ENCODE results near the gene TMEM272.
A peak's percentile ranks its signal among the peaks of the same experiment; 100 is the strongest.

Gene TMEM272

GRCh38 chr13:51793570-51794271 is 51.3 kb downstream of the TMEM272 start:
- H3K18ac ChIP-seq (ENCODE audit: low read length) = no peak overlapping the region
- WGBS, 2 donors (ENCODE audit: extremely low coverage in 2 of 2, insufficient read length in 2 of 2, insufficient replicate concordance in 1 of 2) = no CpG with 5 or more reads among the region's 6 CpGs

GRCh38 chr13:51786425-51787265 is 58.3 kb downstream of the TMEM272 start:
- peak overlapping the region; percentile 60 for H2AFZ ChIP-seq (ENCODE audit: low read length)
- peaks cover 6 to 8% of the 10 kb centered on the region in 2 donors for H3K4me1 ChIP-seq (ENCODE audit: control insufficient read depth in 2 of 2, insufficient read depth in 1 of 2, low read depth in 1 of 2, low read length in 2 of 2)
- no peak overlapping the region for H3K23ac ChIP-seq (ENCODE audit: low read depth, low read length, poor library complexity)
- no peak overlapping the region for H2AK5ac ChIP-seq (ENCODE audit: low read depth, low read length)
- DNase-seq (ENCODE audit: low spot score) = no peak
- H4K91ac ChIP-seq (ENCODE audit: low read depth, low read length, poor library complexity) = no peak overlapping the region
- H2BK120ac ChIP-seq (ENCODE audit: low read depth, low read length) = no peak overlapping the region
- H3K79me1 ChIP-seq (ENCODE audit: low read depth, low read length) = no peaks in the 10 kb centered on the region
- no CpG with 5 or more reads among the region's 10 CpGs for WGBS, 2 donors (ENCODE audit: extremely low coverage in 2 of 2, insufficient read length in 2 of 2, insufficient replicate concordance in 1 of 2)
- H3K4me2 ChIP-seq (ENCODE audit: insufficient read depth, low read length, poor library complexity, severe bottlenecking) = no peak overlapping the region
- H2BK12ac ChIP-seq (ENCODE audit: low read length) = no peak overlapping the region
- H3K27ac ChIP-seq (replicated peaks; ENCODE audit: low read length) = no peak overlapping the region
- H2BK15ac ChIP-seq (ENCODE audit: low read length) = no peak overlapping the region
- no peak overlapping the region for H3K14ac ChIP-seq (ENCODE audit: low read length)
- H3K18ac ChIP-seq (ENCODE audit: low read length) = no peak overlapping the region
- H2BK5ac ChIP-seq (ENCODE audit: low read length) = no peak overlapping the region
- H3K4me3 ChIP-seq (ENCODE audit: low read length in 2 of 2) = no peak overlapping the region
- H3K4ac ChIP-seq (ENCODE audit: low read length) = no peak overlapping the region
- H3K27me3 ChIP-seq (ENCODE audit: control insufficient read depth in 3 of 3, insufficient read depth in 3 of 3, low read depth in 1 of 3, low read length in 3 of 3) = no peaks in the 10 kb centered on the region
- no peak overlapping the region for H3K9ac ChIP-seq (ENCODE audit: low read depth, low read length, poor library complexity)
- H4K8ac ChIP-seq (ENCODE audit: low read depth, low read length) = no peak overlapping the region
- no peaks in the 10 kb centered on the region for H3K36me3 ChIP-seq (replicated peaks in 1 of 2; ENCODE audit: control insufficient read depth in 2 of 2, insufficient read depth in 2 of 2, low read length in 2 of 2)
- H3K9me3 ChIP-seq (replicated peaks in 1 of 2; ENCODE audit: control insufficient read depth in 2 of 2, insufficient read depth in 1 of 2, low read depth in 1 of 2, low read length in 2 of 2) = no peaks in the 10 kb centered on the region

More at GRCh38 chr13:51793570-51794271, 51.3 kb downstream of the TMEM272 start:
- no peak overlapping the region for H3K27ac ChIP-seq (replicated peaks; ENCODE audit: low read length)
- no peak overlapping the region for H3K4me3 ChIP-seq (ENCODE audit: low read length in 2 of 2)
- H4K91ac ChIP-seq (ENCODE audit: low read depth, low read length, poor library complexity) = no peak overlapping the region
- no peak overlapping the region for H2AK5ac ChIP-seq (ENCODE audit: low read depth, low read length)
- no peaks in the 10 kb centered on the region for H3K79me1 ChIP-seq (ENCODE audit: low read depth, low read length)
- H3K14ac ChIP-seq (ENCODE audit: low read length) = no peak overlapping the region
- H3K4me2 ChIP-seq (ENCODE audit: insufficient read depth, low read length, poor library complexity, severe bottlenecking) = no peak overlapping the region
- no peak overlapping the region for H3K9ac ChIP-seq (ENCODE audit: low read depth, low read length, poor library complexity)
- H3K27me3 ChIP-seq (ENCODE audit: control insufficient read depth in 3 of 3, insufficient read depth in 3 of 3, low read depth in 1 of 3, low read length in 3 of 3) = no peaks in the 10 kb centered on the region
- no peak overlapping the region for H2BK12ac ChIP-seq (ENCODE audit: low read length)
- no peak overlapping the region for H2BK15ac ChIP-seq (ENCODE audit: low read length)
- H3K36me3 ChIP-seq (replicated peaks in 1 of 2; ENCODE audit: control insufficient read depth in 2 of 2, insufficient read depth in 2 of 2, low read length in 2 of 2) = peaks cover 0 to 1% of the 10 kb centered on the region in 2 donors
- no peak overlapping the region for H4K8ac ChIP-seq (ENCODE audit: low read depth, low read length)
- H2AFZ ChIP-seq (ENCODE audit: low read length) = no peak overlapping the region
- H2BK120ac ChIP-seq (ENCODE audit: low read depth, low read length) = no peak overlapping the region
- H3K9me3 ChIP-seq (replicated peaks in 1 of 2; ENCODE audit: control insufficient read depth in 2 of 2, insufficient read depth in 1 of 2, low read depth in 1 of 2, low read length in 2 of 2) = no peaks in the 10 kb centered on the region
- DNase-seq (ENCODE audit: low spot score) = no peak
- H3K4me1 ChIP-seq (ENCODE audit: control insufficient read depth in 2 of 2, insufficient read depth in 1 of 2, low read depth in 1 of 2, low read length in 2 of 2) = peaks cover 3 to 6% of the 10 kb centered on the region in 2 donors
- no peak overlapping the region for H2BK5ac ChIP-seq (ENCODE audit: low read length)
- H3K23ac ChIP-seq (ENCODE audit: low read depth, low read length, poor library complexity) = no peak overlapping the region
- H3K4ac ChIP-seq (ENCODE audit: low read length) = no peak overlapping the region

GRCh38 chr13:51785712-51786424 is 59.1 kb downstream of the TMEM272 start:
- no peaks in the 10 kb centered on the region for H3K79me1 ChIP-seq (ENCODE audit: low read depth, low read length)
- no peak overlapping the region for H2BK5ac ChIP-seq (ENCODE audit: low read length)
- no peak overlapping the region for H3K27ac ChIP-seq (replicated peaks; ENCODE audit: low read length)
- H2AFZ ChIP-seq (ENCODE audit: low read length) = peak overlapping the region; percentile 60
- no peak overlapping the region for H3K4me2 ChIP-seq (ENCODE audit: insufficient read depth, low read length, poor library complexity, severe bottlenecking)
- no CpG with 5 or more reads among the region's 12 CpGs for WGBS, 2 donors (ENCODE audit: extremely low coverage in 2 of 2, insufficient read length in 2 of 2, insufficient replicate concordance in 1 of 2)
- H3K14ac ChIP-seq (ENCODE audit: low read length) = no peak overlapping the region
- H4K91ac ChIP-seq (ENCODE audit: low read depth, low read length, poor library complexity) = no peak overlapping the region
- H3K27me3 ChIP-seq (ENCODE audit: control insufficient read depth in 3 of 3, insufficient read depth in 3 of 3, low read depth in 1 of 3, low read length in 3 of 3) = no peaks in the 10 kb centered on the region
- H3K4ac ChIP-seq (ENCODE audit: low read length) = no peak overlapping the region
- H4K8ac ChIP-seq (ENCODE audit: low read depth, low read length) = no peak overlapping the region
- H2BK12ac ChIP-seq (ENCODE audit: low read length) = no peak overlapping the region
- no peak overlapping the region for H3K4me3 ChIP-seq (ENCODE audit: low read length in 2 of 2)
- H2BK120ac ChIP-seq (ENCODE audit: low read depth, low read length) = no peak overlapping the region
- no peak overlapping the region for H3K9ac ChIP-seq (ENCODE audit: low read depth, low read length, poor library complexity)
- no peaks in the 10 kb centered on the region for H3K9me3 ChIP-seq (replicated peaks in 1 of 2; ENCODE audit: control insufficient read depth in 2 of 2, insufficient read depth in 1 of 2, low read depth in 1 of 2, low read length in 2 of 2)
- no peaks in the 10 kb centered on the region for H3K36me3 ChIP-seq (replicated peaks in 1 of 2; ENCODE audit: control insufficient read depth in 2 of 2, insufficient read depth in 2 of 2, low read length in 2 of 2)
- DNase-seq (ENCODE audit: low spot score) = no peak
- H3K23ac ChIP-seq (ENCODE audit: low read depth, low read length, poor library complexity) = no peak overlapping the region
- H3K4me1 ChIP-seq (ENCODE audit: control insufficient read depth in 2 of 2, insufficient read depth in 1 of 2, low read depth in 1 of 2, low read length in 2 of 2) = peaks cover 6 to 8% of the 10 kb centered on the region in 2 donors
- H2BK15ac ChIP-seq (ENCODE audit: low read length) = no peak overlapping the region
- no peak overlapping the region for H2AK5ac ChIP-seq (ENCODE audit: low read depth, low read length)
- peak overlapping the region; percentile 17 for H3K18ac ChIP-seq (ENCODE audit: low read length)

- Histone ChIP-seq H3K18ac (ENCODE audit: low read length) (no peak overlapping the region), H2BK12ac (ENCODE audit: low read length) (no peak overlapping the region), H2BK120ac (ENCODE audit: low read depth, low read length) (no peak overlapping the region), H3K27me3 (ENCODE audit: control insufficient read depth in 3 of 3, insufficient read depth in 3 of 3, low read depth in 1 of 3, low read length in 3 of 3) (no peaks in the 10 kb centered on the region), H4K8ac (ENCODE audit: low read depth, low read length) (no peak overlapping the region), H4K91ac (ENCODE audit: low read depth, low read length, poor library complexity) (no peak overlapping the region), H3K4me2 (ENCODE audit: insufficient read depth, low read length, poor library complexity, severe bottlenecking) (no peak overlapping the region), H3K79me1 (ENCODE audit: low read depth, low read length) (no peaks in the 10 kb centered on the region), H3K4me3 (ENCODE audit: low read length in 2 of 2) (no peak overlapping the region), H3K23ac (ENCODE audit: low read depth, low read length, poor library complexity) (no peak overlapping the region), H2AK5ac (ENCODE audit: low read depth, low read length) (no peak overlapping the region), H2BK5ac (ENCODE audit: low read length) (no peak overlapping the region), H3K4ac (ENCODE audit: low read length) (no peak overlapping the region), H3K4me1 (ENCODE audit: control insufficient read depth in 2 of 2, insufficient read depth in 1 of 2, low read depth in 1 of 2, low read length in 2 of 2) (peaks cover 6 to 8% of the 10 kb centered on the region in 2 donors), H3K14ac (ENCODE audit: low read length) (no peak overlapping the region), H2BK15ac (ENCODE audit: low read length) (no peak overlapping the region), H3K9me3 (replicated peaks in 1 of 2; ENCODE audit: control insufficient read depth in 2 of 2, insufficient read depth in 1 of 2, low read depth in 1 of 2, low read length in 2 of 2) (no peaks in the 10 kb centered on the region), H3K36me3 (replicated peaks in 1 of 2; ENCODE audit: control insufficient read depth in 2 of 2, insufficient read depth in 2 of 2, low read length in 2 of 2) (no peaks in the 10 kb centered on the region), H2AFZ (ENCODE audit: low read length) (no peak overlapping the region), H3K27ac (replicated peaks; ENCODE audit: low read length) (no peak overlapping the region), H3K9ac (ENCODE audit: low read depth, low read length, poor library complexity) (no peak overlapping the region)
- DNase-seq (ENCODE audit: low spot score) = no peak
- no CpG with 5 or more reads among the region's 1 CpG for WGBS, 2 donors (ENCODE audit: extremely low coverage in 2 of 2, insufficient read length in 2 of 2, insufficient replicate concordance in 1 of 2)
Measured at GRCh38 chr13:51784097-51784496, 60.9 kb downstream of the TMEM272 start.
